Thyroid gland (tissue), 4 donors: ENCODE measurements around the gene HNRNPM.

Experiments
- CTCF ChIP-seq, 6 experiments: fragments of 200-600 bp in 3 of 6; fragments of 450-650 bp in 3 of 6; sonication (generic) in 3 of 6; IDR thresholded peaks; one replicate each; pipeline ENCODE4 v1.5.1; 2016 to 2019; ENCODE audit warnings: antibody characterized with exemption in 6 of 6, mild to moderate bottlenecking in 2 of 6, inconsistent platforms in 1 of 6, moderate library complexity in 1 of 6
- POLR2A ChIP-seq, 2 donors: fragments of 450-650 bp; IDR thresholded peaks; one replicate each; pipeline ENCODE4 v1.6.1; 2017; ENCODE audit warnings: antibody characterized with exemption in 2 of 2, mild to moderate bottlenecking in 2 of 2, moderate library complexity in 1 of 2

- no peak for TF ChIP-seq POLR2A (IDR thresholded peaks at IDR 0.05)
- no peak for TF ChIP-seq CTCF (IDR thresholded peaks at IDR 0.05)
Measured at GRCh38 chr19:8430650-8431049, 14.1 kb upstream of the HNRNPM start.
